Testis (tissue), 2 donors: ENCODE measurements around the gene HNF1B.

Experiments
- POLR2A ChIP-seq: fragments of 450-650 bp; IDR thresholded peaks from one replicate; pipeline ENCODE4 v1.6.1; 2017; ENCODE audit warnings: antibody characterized with exemption, mild to moderate bottlenecking, moderate library complexity
- TF ChIP-seq, protein P1 (sequence below), 3 experiments: fragments of 450-650 bp in 2 of 3; fragments of 200-600 bp in 1 of 3; sonication (generic) in 1 of 3; IDR thresholded peaks; one replicate each; pipeline ENCODE4 v1.5.1; 2016 to 2019; ENCODE audit warnings: antibody characterized with exemption in 3 of 3, mild to moderate bottlenecking in 2 of 3, moderate library complexity in 1 of 3

GRCh38 chr17:37735165-37735564 lies 9.7 kb downstream of the HNF1B start:
- TF ChIP-seq POLR2A, result no peak
- TF ChIP-seq, protein P1, sequence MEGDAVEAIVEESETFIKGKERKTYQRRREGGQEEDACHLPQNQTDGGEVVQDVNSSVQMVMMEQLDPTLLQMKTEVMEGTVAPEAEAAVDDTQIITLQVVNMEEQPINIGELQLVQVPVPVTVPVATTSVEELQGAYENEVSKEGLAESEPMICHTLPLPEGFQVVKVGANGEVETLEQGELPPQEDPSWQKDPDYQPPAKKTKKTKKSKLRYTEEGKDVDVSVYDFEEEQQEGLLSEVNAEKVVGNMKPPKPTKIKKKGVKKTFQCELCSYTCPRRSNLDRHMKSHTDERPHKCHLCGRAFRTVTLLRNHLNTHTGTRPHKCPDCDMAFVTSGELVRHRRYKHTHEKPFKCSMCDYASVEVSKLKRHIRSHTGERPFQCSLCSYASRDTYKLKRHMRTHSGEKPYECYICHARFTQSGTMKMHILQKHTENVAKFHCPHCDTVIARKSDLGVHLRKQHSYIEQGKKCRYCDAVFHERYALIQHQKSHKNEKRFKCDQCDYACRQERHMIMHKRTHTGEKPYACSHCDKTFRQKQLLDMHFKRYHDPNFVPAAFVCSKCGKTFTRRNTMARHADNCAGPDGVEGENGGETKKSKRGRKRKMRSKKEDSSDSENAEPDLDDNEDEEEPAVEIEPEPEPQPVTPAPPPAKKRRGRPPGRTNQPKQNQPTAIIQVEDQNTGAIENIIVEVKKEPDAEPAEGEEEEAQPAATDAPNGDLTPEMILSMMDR (IDR thresholded peaks at IDR 0.05), result no peak
